Kidney glomerular epithelial cell (primary cell): ENCODE measurements around the gene IGFL4.
A peak's percentile ranks its signal among the peaks of the same experiment; 100 is the strongest.

ENCODE experiments used
- DNase-seq: peaks from one replicate; lab custom pipeline; 2025; lab: John Stamatoyannopoulos, UW

The IGFL4 gene

DNA sequence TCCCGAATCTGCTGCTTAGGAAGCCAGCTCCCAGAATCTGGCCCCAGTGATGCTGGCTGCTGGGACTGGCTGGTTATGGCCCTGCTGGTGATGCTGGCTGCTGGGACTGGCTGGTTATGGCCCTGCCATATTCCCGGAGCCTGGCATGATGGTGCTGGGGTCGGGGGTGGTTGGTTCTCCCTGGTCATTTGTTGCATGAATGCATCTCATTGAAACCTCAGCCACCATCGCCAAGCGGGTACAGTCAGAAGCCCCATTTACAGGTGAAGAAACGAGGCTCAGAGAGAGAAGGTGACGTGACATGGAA, 20.0 kb downstream of the IGFL4 start:
- no peak for DNase-seq

DNA sequence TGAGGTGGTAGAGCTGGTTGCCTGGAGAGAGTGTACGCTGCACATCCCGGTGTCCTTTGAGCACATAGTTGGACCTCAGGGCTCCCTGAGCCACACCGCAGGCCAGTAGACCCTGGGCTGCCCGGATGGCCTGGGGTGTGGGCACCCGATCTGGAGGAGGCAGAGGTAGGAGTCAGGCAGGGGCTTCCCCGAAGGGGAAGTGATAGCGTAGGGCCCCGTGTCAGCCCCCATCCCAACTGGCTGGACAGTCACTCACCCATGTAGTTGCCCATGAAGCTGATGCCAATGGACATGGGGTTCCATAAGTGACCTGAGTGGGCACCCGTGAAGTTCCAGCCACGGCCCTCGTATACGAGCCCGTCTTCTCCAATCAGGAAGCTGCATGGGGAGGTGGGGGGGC, 21.5 kb downstream of the IGFL4 start:
- DNase-seq = no peak

DNA sequence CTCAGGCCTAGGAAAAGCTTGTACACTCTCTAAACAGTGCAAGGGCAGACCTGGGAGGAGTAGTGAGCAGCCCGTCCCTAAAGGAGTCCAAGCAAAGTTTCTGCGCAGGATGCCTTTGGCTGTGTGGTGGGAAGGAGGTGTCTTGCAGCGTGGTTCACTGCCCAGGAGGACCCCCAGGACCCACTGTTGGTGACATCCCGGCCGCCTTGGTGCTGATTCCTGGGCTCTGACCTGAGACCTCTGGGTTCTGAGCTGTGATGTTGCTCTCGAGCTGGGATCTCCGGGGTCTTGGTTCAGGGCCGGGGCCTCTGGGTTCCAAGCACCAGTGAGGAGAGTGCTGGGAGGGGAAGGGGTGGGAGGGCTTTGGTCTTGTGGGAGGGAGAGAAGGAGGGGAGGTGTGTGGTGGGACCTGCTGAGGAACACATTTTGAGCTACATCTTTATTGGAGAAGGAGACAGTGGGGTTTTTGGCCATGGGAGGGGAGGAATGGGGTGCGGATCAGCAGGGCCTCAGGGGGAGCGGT, 22.0 kb downstream of the IGFL4 start:
- no peak for DNase-seq

DNA sequence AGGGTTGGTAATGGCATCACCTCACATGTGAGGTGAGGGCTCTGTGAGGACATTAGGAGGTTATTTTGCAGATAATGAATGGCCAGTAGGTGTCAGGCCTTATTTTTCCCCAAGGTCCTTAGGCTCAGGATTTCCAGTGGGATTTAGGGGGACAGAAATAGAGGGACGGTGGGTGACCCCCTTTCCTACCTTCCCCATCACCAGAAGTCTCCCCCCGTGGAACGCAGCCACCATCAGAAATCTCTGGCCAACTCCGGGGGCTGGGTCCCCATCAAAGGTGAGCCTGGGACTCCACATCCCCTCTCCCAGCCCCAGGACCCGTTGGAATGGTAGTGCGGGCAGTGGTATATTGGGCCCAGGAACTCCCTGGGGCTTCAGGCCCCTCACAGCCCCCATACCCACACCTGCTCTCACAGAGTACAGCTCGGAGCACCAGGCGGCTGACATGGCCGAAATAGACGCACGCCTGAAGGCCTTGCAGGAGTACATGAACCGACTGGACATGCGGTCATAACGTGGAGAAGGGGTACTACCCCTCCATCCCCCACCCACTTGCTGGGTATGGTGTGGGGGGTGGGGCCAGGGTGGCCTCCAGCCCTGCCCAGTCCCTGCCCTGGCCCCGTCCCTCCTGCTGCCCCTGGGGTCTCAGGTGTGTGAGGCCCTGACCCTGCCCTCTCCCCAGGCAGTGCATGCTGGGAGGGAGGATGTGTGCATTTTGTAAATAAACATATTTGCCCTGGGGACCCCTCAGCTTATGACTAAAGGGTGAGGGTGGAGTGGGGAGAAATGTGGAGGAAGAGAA, 22.7 kb downstream of the IGFL4 start:
- DNase-seq = no peak

DNA sequence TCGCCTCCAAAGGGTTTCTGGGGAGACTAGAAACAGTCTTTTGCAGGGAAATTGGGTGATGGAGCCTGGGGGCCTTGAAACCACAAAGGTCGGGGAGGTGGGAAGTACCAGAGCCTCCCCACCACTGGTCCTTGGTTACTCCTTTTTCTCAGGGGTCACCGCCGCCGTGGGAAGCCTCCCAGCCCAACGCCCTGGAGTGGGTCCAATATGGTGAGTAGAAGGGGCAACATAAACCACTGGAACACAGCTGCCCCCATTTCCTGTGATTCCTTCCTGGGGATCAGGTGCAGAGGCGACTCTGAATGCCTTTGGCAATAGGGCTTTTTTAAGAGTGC, 23.7 kb downstream of the IGFL4 start:
- DNase-seq = no peak

GRCh38 chr19:46016426-46017094, 24.2 kb downstream of the IGFL4 start:
- DNase-seq = peak; percentile 55

DNA sequence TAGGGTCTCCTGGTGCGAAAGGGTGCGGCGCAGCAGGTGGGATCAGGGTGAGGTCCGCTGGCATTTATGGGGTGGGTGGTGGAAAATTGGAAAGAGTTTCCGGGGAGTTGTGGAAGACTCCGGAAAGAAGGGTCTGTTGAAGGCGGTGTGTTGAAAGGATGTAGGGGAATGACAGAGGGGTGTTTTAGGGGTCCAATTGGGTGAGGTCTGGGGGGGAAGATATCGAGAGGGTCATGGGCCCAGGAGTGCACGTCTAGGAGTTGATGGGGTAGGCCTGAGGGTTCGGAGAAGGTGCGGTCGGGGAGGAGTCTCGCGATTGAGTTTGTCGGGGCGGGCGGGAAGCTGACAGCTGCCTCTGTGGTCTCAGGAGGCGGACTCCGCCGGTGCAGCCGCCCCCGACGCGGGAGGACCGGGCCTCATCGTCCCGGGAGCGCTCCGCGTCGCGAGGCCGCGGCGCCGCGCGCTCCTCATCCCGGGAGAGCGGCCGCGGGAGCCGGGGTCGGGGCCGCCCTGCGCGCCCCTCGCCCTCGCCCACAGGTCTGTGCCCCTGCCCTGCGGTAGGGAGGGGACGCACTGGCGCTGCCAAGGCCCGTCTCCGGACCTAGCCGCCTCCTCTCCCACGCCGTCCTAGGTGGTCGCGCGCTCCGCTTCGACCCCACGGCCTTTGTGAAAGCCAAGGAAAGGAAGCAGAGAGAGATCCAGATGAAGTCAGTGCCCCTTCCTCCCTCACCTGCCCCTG, 24.9 kb downstream of the IGFL4 start:
- DNase-seq = no peak

GRCh38 chr19:46014941-46015686, 25.7 kb downstream of the IGFL4 start:
- peak; percentile 70 for DNase-seq

GRCh38 chr19:46014534-46014933, 26.3 kb downstream of the IGFL4 start:
- DNase-seq = no peak

GRCh38 chr19:46009530-46010510, 31.0 kb downstream of the IGFL4 start:
- peak; percentile 62 for DNase-seq

GRCh38 chr19:46006411-46006810, 34.4 kb downstream of the IGFL4 start:
- DNase-seq = no peak

DNA sequence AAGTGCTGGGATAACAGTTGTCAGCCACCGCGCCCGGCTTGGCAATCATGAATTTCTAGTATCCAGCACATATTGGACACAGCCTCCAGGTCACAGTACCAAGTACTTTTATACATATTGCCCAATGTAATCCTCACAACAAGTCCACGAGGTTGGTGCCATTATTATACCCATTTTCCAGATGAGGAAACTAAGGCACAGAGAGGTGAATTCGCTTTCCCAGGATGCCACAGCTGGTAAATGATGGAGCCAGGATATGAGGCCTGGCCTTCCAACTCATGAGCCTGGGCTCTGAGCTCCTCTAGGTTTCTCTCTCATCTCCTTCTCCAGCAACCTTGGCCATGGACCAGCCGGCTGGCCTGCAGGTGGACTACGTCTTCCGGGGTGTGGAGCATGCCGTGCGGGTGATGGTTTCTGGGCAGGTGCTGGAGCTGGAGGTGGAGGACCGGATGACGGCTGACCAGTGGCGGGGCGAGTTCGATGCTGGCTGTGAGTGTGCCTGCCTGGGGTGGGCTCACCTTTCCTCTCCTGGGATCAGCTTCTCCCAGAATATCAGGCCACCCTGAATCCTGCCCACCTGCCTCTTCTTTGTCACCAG, 38.0 kb downstream of the IGFL4 start:
- DNase-seq = no peak

DNA sequence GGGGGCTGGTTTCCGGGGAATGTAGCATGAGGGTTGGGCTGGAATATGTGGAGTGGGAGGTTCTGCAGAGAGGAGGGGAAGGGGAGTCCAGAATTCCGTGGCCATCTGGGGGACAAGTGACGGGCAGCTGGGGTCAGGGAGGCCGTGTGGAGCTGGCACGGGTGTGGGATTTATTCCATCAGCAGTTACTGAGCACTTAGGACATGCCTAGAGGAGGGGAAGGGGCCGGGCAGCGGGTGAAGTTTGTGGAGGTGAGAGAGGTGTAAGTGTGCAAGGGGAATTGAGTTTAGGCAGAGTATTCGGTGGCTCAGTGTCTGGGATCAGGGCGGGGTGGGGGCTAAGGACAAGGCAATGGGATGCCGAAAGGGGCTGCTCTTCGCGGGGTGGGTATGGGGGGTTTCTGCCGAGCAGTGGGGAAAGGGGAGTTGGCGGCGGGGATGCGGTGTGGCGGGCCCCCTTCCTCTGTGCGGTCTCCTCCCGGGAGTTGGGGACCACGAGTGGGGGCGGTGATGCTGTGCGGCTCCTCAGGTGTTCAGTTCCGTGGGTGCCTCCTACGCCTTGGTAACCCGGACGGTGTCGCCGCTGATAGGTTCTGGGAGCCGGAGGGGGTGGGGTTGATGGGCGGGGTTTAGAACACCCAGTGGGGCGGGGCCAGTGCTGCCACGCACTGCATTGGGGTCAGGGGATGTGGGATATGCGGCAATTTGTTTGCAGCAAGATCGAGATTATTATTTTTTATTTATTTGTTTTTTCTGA, 40.1 kb downstream of the IGFL4 start:
- DNase-seq = no peak

GRCh38 chr19:45999653-46000121, 41.1 kb downstream of the IGFL4 start:
- DNase-seq = no peak

DNA sequence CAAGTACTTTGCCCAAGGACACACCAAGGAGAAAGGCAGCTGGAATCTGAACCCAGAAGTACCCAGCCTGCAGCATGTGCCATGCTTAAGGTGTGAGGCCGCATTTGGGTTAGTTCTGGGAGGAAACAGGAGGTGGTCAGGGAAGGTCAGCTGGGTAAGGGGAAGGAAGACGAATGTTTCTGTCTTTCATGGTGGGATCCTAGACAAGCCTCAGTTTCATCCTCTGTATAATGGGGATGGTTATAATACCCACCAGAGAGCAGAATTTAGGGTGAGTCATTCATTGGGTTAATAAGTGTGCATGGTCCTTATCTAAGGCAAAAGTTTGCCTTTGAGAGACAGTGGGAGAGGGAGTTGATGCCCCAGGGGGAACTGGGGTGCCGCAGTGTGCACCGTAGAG, 42.0 kb downstream of the IGFL4 start:
- no peak for DNase-seq

GRCh38 chr19:45996933-45997332, 43.9 kb downstream of the IGFL4 start:
- DNase-seq = no peak

- peak; percentile 4 for DNase-seq
Measured at GRCh38 chr19:45995715-45996385, 45.0 kb downstream of the IGFL4 start.

DNA sequence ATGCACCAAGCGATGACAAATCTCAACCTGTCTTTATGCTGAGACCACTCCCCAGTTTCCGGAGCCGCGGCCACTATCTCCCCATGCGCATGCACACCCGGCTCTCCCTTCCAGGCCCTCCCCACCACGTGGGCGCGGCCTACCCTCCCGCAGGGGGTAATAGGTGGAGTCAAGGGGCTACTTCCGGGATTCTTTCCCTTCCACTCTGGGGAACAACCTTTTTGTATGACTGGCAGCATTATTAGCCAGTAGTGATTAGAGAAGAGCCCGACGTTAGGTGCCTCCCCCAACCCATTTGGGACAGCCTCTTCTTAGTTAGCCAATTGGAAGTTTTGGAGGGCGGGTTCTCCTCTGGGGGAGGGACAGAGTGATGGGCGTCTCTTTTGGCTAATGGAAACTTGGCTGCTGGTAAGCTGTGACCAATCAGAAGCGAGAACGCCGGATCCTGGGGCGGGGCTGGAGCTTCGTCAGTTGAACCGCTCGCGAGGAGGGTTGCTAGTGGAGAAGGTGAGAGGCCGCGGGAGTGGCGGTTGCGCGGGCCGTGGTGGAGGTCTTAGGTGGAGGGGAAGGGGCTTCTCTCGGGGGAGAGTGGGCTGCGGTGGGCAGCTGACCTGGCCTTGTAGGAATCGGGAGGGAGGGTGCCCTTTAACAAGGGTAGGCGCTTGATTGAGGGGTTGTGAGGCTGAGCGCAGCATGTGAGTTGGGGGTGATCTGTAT, 45.6 kb downstream of the IGFL4 start, which contains the start of gene CCDC61:
CCDC61 (plus strand) TSS at position 470 of the 717 bp plus-strand sequence. CDS start 7,552 bp downstream, outside the sequence.
- DNase-seq = peak; percentile 100
